GM04503 (cell line): ENCODE results near the gene DVL1.
A peak's percentile ranks its signal among the peaks of the same experiment; 100 is the strongest.
"Not testable (repeated sequence)": the region's sequence is repeated elsewhere in the genome, so short reads cannot be mapped to it uniquely, and the experiment has no call there.

Experiments used
- DNase-seq: peaks from one replicate; pipeline ENCODE4 v3.0.0-alpha.2; 2012; ENCODE audit warnings: low read depth

DVL1 gene

GRCh38 chr1:1324524-1325287 lies 24.5 kb downstream of the DVL1 start, which contains the start of the genes CPTP and INTS11:
Gene CPTP (plus strand): TSS chr1:1324802. CDS start chr1:1326911, 2,109 bp downstream.
Gene INTS11 (minus strand): TSS chr1:1324660. CDS start chr1:1324608, 52 bp downstream.
- no peak for DNase-seq

GRCh38 chr1:1324084-1324523 lies 25.1 kb downstream of the DVL1 start:
- DNase-seq, result no peak

- DNase-seq, result no peak
Measured at GRCh38 chr1:1322952-1323351, 26.3 kb downstream of the DVL1 start.

- no peak for DNase-seq
Measured at GRCh38 chr1:1322418-1322817, 26.8 kb downstream of the DVL1 start.

- DNase-seq, result no peak
Measured at GRCh38 chr1:1321477-1321876, 27.7 kb downstream of the DVL1 start.

GRCh38 chr1:1320666-1321448 lies 28.4 kb downstream of the DVL1 start:
- DNase-seq, result no peak

GRCh38 chr1:1319646-1319941 lies 29.6 kb downstream of the DVL1 start:
- DNase-seq, result no peak

- no peak for DNase-seq
Measured at GRCh38 chr1:1318777-1319645, 30.2 kb downstream of the DVL1 start.

- DNase-seq, result peak; percentile 88
Measured at GRCh38 chr1:1318131-1318652, 31.0 kb downstream of the DVL1 start.

GRCh38 chr1:1317420-1317819 lies 31.8 kb downstream of the DVL1 start:
- no peak for DNase-seq

- not testable (repeated sequence) for DNase-seq
Measured at GRCh38 chr1:1316199-1316598, 33.0 kb downstream of the DVL1 start.

GRCh38 chr1:1315435-1315954 lies 33.7 kb downstream of the DVL1 start:
- DNase-seq, result no peak

- no peak for DNase-seq
Measured at GRCh38 chr1:1314678-1315335, 34.4 kb downstream of the DVL1 start.

GRCh38 chr1:1314237-1314586 lies 35.0 kb downstream of the DVL1 start:
- no peak for DNase-seq

- DNase-seq, result no peak
Measured at GRCh38 chr1:1313500-1314236, 35.5 kb downstream of the DVL1 start.

- no peak for DNase-seq
Measured at GRCh38 chr1:1312450-1313314, 36.5 kb downstream of the DVL1 start.

- DNase-seq, result no peak
Measured at GRCh38 chr1:1311107-1312104, 37.8 kb downstream of the DVL1 start.

- DNase-seq, result no peak
Measured at GRCh38 chr1:1310476-1311053, 38.7 kb downstream of the DVL1 start.
